ENCODE results near the gene DMGDH. TPM values are rescaled to one million over a fixed set of nuclear protein-coding genes. Genes with fewer than 3 reads are reported as not detected.
A peak's percentile ranks its signal among the peaks of the same experiment; 100 is the strongest.

DMGDH gene
- total and polyA plus RNA-seq, 2 donors from 2014 or later = 10.4 to 39.7 TPM

DNA sequence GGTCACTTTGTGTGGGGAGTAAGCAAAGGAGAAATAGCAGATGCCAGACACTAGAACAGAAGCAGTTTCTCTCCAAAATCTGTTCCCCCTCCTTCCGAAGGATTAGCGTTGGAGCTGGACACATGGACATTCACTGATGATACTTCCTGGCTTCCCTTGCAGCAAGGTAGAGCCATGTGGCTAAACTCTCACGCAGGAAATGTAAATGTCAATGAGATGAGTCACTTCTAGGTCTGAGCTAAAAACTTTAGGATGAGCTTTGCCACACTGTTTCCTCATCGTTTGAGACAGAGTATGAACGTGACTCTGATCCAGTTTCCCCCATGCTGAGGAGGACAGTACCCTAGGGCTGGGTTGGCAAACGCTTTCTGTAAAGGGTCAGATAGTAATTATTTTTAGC lies 5.2 kb upstream of the DMGDH start:
- FAIRE-seq (no peak), DNase-seq (no peak)
- H3K27me3 ChIP-seq (ENCODE audit: control insufficient read depth, insufficient read depth, low read length) = no peaks in the 10 kb centered on the region
- H3K9ac ChIP-seq (ENCODE audit: low read length in 3 of 3) = no peak overlapping the region
- peaks cover 0 to 4% (median 0%) of the 10 kb centered on the region in 3 donors for H3K9me3 ChIP-seq (ENCODE audit: control insufficient read depth in 2 of 3, insufficient read depth in 1 of 3, low read length in 3 of 3)
- peak overlapping the region in 1 of 3 donors; percentile 4 for H3K4me3 ChIP-seq (ENCODE audit: low read length in 3 of 3)
- TF ChIP-seq, protein P1, sequence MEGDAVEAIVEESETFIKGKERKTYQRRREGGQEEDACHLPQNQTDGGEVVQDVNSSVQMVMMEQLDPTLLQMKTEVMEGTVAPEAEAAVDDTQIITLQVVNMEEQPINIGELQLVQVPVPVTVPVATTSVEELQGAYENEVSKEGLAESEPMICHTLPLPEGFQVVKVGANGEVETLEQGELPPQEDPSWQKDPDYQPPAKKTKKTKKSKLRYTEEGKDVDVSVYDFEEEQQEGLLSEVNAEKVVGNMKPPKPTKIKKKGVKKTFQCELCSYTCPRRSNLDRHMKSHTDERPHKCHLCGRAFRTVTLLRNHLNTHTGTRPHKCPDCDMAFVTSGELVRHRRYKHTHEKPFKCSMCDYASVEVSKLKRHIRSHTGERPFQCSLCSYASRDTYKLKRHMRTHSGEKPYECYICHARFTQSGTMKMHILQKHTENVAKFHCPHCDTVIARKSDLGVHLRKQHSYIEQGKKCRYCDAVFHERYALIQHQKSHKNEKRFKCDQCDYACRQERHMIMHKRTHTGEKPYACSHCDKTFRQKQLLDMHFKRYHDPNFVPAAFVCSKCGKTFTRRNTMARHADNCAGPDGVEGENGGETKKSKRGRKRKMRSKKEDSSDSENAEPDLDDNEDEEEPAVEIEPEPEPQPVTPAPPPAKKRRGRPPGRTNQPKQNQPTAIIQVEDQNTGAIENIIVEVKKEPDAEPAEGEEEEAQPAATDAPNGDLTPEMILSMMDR (IDR thresholded peaks at IDR 0.05; ENCODE audit: borderline replicate concordance, extremely low read depth, insufficient read depth) = no peak
- peak overlapping the region in 1 of 2 donors; percentile 51 for H3K27ac ChIP-seq (ENCODE audit: low read depth in 2 of 2, low read length in 2 of 2)
- no peaks in the 10 kb centered on the region for H3K36me3 ChIP-seq (ENCODE audit: control insufficient read depth in 2 of 3, insufficient read depth in 3 of 3, low read length in 3 of 3)
- intact Hi-C loops (cut with DNase I) = no loop called here
- peaks cover 0 to 27% (median 10%) of the 10 kb centered on the region in 3 donors for H3K4me1 ChIP-seq (ENCODE audit: control insufficient read depth in 2 of 3, insufficient read depth in 2 of 3, low read depth in 1 of 3, low read length in 3 of 3)

DNA sequence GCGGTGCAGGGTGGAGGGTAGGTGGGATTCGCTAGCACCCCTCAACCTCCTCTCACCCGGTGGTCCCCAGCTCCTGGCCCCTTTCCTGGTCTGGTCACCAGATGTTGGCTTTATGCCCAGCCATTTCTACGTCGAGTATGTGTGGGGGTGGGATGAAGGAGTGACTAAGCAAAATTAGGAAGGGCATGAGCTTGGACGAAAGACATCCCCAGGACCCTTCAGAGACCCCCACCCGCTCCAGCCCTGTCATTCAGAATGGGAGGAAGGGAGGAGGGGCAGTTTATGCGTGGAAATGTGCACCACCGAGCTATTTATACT lies 835 bp upstream of the DMGDH start:
- FAIRE-seq = no peak
- Histone ChIP-seq H3K4me3 (ENCODE audit: low read length in 3 of 3) (peak overlapping the region in 2 of 3 donors; percentile 76 to 84), H3K4me1 (ENCODE audit: control insufficient read depth in 2 of 3, insufficient read depth in 2 of 3, low read depth in 1 of 3, low read length in 3 of 3) (peaks cover 0 to 14% (median under 1%) of the 10 kb centered on the region in 3 donors), H3K27me3 (ENCODE audit: control insufficient read depth, insufficient read depth, low read length) (no peaks in the 10 kb centered on the region), H3K36me3 (ENCODE audit: control insufficient read depth in 2 of 3, insufficient read depth in 3 of 3, low read length in 3 of 3) (no peaks in the 10 kb centered on the region), H3K9me3 (ENCODE audit: control insufficient read depth in 2 of 3, insufficient read depth in 1 of 3, low read length in 3 of 3) (peaks cover 0 to 4% (median 0%) of the 10 kb centered on the region in 3 donors), H3K27ac (ENCODE audit: low read depth in 2 of 2, low read length in 2 of 2) (peak overlapping the region; percentile 96), H3K9ac (ENCODE audit: low read length in 3 of 3) (peak overlapping the region in 2 of 3 donors; percentile 74 to 92)
- peak in 4 of 5 donors; percentile 22 to 72 (median 50) for DNase-seq
- intact Hi-C loops (cut with DNase I) = no loop called here
- TF ChIP-seq, protein P1 (IDR thresholded peaks at IDR 0.05; ENCODE audit: borderline replicate concordance, extremely low read depth, insufficient read depth) = no peak

DNA sequence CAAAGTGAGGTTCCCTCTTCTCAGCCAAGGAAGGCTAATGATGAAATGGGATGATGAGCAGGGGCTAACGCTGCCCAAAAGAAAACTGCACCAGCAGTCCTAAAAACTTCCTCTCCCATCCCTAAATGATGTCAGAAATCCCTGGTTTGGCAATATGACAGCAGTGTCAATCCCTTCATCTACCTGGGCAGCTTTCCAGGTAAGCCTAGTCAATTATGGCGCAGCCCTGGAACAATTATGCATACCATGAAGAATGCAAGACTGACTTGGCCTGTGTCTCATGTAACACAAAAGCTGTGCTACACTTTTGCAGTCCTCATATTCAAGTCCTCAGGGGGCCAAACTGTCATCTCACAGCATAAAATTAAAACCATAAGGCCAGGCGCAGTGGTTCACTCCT lies 7.0 kb downstream of the DMGDH start:
- FAIRE-seq = no peak
- H3K9me3 ChIP-seq (ENCODE audit: control insufficient read depth in 2 of 3, insufficient read depth in 1 of 3, low read length in 3 of 3) = no peaks in the 10 kb centered on the region
- TF ChIP-seq, protein P1 (IDR thresholded peaks at IDR 0.05; ENCODE audit: borderline replicate concordance, extremely low read depth, insufficient read depth) = no peak
- no peak overlapping the region for H3K4me3 ChIP-seq (ENCODE audit: low read length in 3 of 3)
- no peaks in the 10 kb centered on the region for H3K27me3 ChIP-seq (ENCODE audit: control insufficient read depth, insufficient read depth, low read length)
- no peak overlapping the region for H3K27ac ChIP-seq (ENCODE audit: low read depth in 2 of 2, low read length in 2 of 2)
- intact Hi-C loops (cut with DNase I) = no loop called here
- peaks cover 0 to 3% (median 0%) of the 10 kb centered on the region in 3 donors for H3K4me1 ChIP-seq (ENCODE audit: control insufficient read depth in 2 of 3, insufficient read depth in 2 of 3, low read depth in 1 of 3, low read length in 3 of 3)
- DNase-seq = no peak
- no peaks in the 10 kb centered on the region for H3K36me3 ChIP-seq (ENCODE audit: control insufficient read depth in 2 of 3, insufficient read depth in 3 of 3, low read length in 3 of 3)
- no peak overlapping the region for H3K9ac ChIP-seq (ENCODE audit: low read length in 3 of 3)

DNA sequence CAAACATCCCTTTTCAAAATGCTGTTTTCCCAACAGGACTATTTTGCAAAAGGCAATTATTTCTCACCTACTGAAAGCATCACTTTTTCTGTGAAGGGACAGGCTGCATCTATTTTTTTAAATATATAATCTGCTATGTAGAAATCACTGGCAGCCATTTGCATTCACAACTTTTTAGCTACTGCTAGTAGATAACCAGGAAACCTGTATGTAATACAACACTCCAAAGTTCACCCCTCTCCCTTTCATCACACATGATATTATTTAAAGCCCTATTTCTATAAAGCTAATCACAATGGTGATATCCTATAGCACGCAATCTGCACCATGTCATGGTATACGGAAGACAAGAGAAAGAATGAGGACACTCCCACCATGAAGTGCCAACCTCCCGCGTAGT lies 9.8 kb downstream of the DMGDH start:
- intact Hi-C loops (cut with DNase I) = no loop called here
- Histone ChIP-seq H3K9ac (ENCODE audit: low read length in 3 of 3) (no peak overlapping the region), H3K27me3 (ENCODE audit: control insufficient read depth, insufficient read depth, low read length) (no peaks in the 10 kb centered on the region), H3K36me3 (ENCODE audit: control insufficient read depth in 2 of 3, insufficient read depth in 3 of 3, low read length in 3 of 3) (no peaks in the 10 kb centered on the region), H3K4me1 (ENCODE audit: control insufficient read depth in 2 of 3, insufficient read depth in 2 of 3, low read depth in 1 of 3, low read length in 3 of 3) (peaks cover 0 to 3% (median 0%) of the 10 kb centered on the region in 3 donors), H3K27ac (ENCODE audit: low read depth in 2 of 2, low read length in 2 of 2) (no peak overlapping the region), H3K9me3 (ENCODE audit: control insufficient read depth in 2 of 3, insufficient read depth in 1 of 3, low read length in 3 of 3) (no peaks in the 10 kb centered on the region), H3K4me3 (ENCODE audit: low read length in 3 of 3) (no peak overlapping the region)
- TF ChIP-seq, protein P1 (IDR thresholded peaks at IDR 0.05; ENCODE audit: borderline replicate concordance, extremely low read depth, insufficient read depth) = no peak
- no peak for FAIRE-seq
- no peak for DNase-seq
